Iris pigment epithelial cell (primary cell): ENCODE results near the gene STAB1.

Experiments
- DNase-seq: peaks from one replicate; pipeline ENCODE4 v3.0.0-alpha.2; 2011; ENCODE audit warnings: low read depth

The STAB1 gene

GRCh38 chr3:52534281-52535183 is 39.4 kb downstream of the STAB1 start:
- peak; percentile 37 for DNase-seq

GRCh38 chr3:52535411-52536111 is 40.4 kb downstream of the STAB1 start:
- no peak for DNase-seq

- DNase-seq: no peak
These were observed 40.9 kb downstream of the STAB1 start for GRCh38 chr3:52536112-52536368.

- DNase-seq: peak; percentile 99
These were observed 41.4 kb downstream of the STAB1 start, which contains the start of gene UQCC5 for GRCh38 chr3:52536369-52537164. TSS of gene UQCC5 (plus strand) at chr3:52536605. CDS start at chr3:52536756, 151 bp downstream.

GRCh38 chr3:52537165-52537620 is 42.1 kb downstream of the STAB1 start:
- no peak for DNase-seq

- DNase-seq: no peak
These were observed 42.7 kb downstream of the STAB1 start for GRCh38 chr3:52537726-52538421.

GRCh38 chr3:52539010-52539653 is 44.0 kb downstream of the STAB1 start:
- peak; percentile 46 for DNase-seq

GRCh38 chr3:52541050-52541449 is 45.9 kb downstream of the STAB1 start:
- no peak for DNase-seq

GRCh38 chr3:52544937-52545336 is 49.8 kb downstream of the STAB1 start:
- DNase-seq: no peak

GRCh38 chr3:52546111-52546901 is 51.2 kb downstream of the STAB1 start:
- no peak for DNase-seq

- no peak for DNase-seq
These were observed 52.0 kb downstream of the STAB1 start for GRCh38 chr3:52547143-52547542.

- DNase-seq: no peak
These were observed 56.0 kb downstream of the STAB1 start for GRCh38 chr3:52551118-52551517.

- DNase-seq: peak; percentile 39
These were observed 57.0 kb downstream of the STAB1 start for GRCh38 chr3:52552089-52552488.

- DNase-seq: no peak
These were observed 59.1 kb downstream of the STAB1 start for GRCh38 chr3:52554026-52554755.

- no peak for DNase-seq
These were observed 59.9 kb downstream of the STAB1 start for GRCh38 chr3:52555056-52555455.

GRCh38 chr3:52557011-52557960 is 62.1 kb downstream of the STAB1 start:
- no peak for DNase-seq

GRCh38 chr3:52558436-52558835 is 63.3 kb downstream of the STAB1 start:
- DNase-seq: no peak

GRCh38 chr3:52561028-52561747 is 66.0 kb downstream of the STAB1 start:
- DNase-seq: no peak
